Stimulated activated CD4-positive, alpha-beta T cell treated with anti-CD3 and anti-CD28 coated beads, Interleukin-2, amount 100 ng/mL, for 24 hours (primary cell): Measurements from ENCODE around the gene TIMM17A.
"Not testable (repeated sequence)": the region's sequence is repeated elsewhere in the genome, so short reads cannot be mapped to it uniquely, and the experiment has no call there.

ENCODE experiments used
- DNase-seq, 2 donors: peaks; one replicate each; pipeline ENCODE4 v3.0.0-alpha.2; 2020

TIMM17A gene

DNA sequence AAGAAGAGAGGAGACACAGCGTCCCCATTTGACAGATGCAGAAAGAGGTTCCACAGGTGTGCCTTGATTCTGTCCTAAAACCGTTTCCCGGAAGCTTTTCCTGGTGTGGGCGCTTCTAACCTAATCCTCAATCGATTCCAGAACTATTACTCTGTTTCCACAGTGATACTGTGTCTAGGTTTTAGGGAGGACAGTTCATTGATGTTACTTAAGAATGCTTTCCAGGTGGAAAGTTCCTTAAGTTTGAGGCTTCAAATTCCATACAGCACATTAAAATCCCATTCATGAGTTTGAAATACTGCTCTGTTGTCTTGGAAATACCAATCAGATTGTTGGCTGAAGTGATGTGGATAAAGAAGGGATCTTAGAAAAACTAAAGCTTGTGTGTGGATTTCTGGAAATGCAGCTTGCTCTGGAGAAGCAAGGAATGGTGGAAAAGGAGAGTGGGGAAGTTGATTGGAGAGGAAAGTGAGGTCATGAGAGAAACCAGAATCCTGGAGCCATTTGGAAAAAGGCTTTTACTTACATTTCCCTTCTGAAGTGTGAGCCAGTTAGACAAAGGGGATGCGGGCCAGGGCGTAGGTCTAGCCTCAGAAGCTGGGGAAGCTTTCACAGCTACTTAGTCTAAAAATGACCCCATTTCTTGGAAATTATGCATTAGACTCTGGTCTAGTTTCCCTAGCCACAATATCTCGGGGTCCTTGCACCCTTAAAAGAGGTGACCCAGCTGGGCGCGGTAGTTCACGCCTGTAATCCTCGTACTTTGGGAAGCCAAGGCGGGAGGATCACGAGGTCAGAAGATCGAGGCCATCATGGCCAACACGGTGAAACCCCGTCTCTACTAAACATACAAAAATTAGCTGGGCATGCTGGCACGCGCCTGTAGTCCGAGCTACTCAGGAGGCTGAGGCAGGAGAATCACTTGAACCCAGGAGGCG, 61.8 kb downstream of the TIMM17A start:
- no peak for DNase-seq

DNA sequence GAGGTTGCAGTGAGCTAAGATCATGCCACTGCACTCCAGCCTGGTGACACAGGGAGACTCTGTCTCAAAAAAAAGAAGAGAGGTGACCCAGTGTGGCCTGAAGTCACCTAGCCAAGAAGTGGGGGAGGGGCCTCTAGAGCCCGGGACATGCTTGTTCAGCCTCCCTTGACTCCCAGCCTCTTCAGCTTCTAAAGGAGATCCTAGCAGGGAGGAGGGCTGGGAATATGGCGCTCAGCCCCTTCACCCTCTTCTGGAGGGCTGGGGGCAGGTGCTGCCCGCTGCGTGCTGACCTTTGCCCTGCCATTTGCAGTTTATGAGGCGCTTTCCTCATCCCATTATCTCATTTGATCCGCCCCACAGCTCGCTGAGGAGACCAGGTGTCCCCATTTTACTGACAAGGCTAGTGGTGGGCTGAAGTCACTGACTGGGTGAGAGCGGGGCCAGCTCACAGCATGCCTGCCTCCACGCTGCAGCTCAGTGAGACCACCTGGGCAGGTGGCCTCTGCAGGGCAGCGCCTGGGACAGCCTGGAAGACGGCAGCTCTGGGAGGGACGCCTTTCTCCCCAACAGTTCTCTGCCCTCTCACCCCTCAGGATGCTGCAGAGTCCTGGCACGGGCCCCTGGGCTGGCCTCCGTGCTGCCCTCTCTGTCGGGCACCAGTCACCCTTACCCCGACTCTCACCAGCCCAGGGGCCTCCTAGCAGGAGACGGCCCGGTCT, 62.6 kb downstream of the TIMM17A start:
- no peak for DNase-seq

DNA sequence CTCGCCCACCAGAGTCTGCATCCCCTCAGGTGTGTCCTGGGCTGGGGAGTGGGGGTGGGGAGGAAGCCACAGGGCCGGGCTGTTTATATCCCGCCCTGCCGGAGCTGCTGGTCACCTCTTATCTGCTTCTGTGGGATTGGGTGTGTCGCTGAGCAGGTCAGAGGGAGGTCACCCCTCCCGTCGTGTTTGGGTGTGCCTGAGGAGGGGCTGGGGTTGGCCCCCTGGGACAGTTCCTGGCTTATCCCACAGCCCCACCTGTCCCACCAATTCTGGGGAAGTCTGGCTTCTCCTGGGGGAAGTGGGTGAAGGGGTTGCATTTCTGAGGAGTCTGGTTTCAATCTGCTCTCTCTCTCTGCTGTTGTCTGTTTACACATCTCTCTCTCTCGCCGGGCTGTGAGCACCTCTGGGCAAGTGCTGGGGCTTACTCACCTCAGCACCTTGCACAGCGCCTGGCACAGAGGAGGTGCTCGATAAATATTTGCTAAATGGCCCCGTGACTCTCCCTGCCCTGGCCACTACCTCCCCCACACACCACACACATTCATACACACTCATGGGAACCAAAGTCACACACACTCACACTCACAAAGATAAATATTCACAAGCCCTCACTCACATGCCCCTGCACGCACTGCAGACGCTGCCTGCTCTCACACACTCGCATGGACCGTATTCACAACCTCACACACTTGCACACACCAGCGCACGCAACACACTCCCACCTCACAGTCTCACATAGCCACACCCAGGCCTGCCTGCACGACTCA, 63.3 kb downstream of the TIMM17A start:
- DNase-seq: no peak

DNA sequence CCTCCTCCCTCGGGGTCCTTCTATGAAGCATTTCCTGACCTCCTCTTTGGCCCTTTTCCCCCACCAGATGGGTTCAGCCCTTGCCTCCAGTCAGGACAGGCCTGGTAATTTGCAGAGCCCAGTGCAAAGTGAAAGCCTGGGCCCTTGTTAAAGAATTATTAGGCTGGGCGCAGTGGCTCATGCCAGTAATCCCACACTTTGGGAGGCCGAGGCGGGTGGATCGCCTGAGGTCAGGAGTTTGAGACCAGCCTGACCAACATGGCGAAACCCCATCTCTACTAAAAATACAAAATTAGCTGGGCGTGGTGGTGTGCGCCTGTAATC, 63.9 kb downstream of the TIMM17A start:
- not testable (repeated sequence) for DNase-seq
